ENCODE results near the gene HNRNPA1.
"Not testable (repeated sequence)": the region's sequence is repeated elsewhere in the genome, so short reads cannot be mapped to it uniquely, and the experiment has no call there.

DNA sequence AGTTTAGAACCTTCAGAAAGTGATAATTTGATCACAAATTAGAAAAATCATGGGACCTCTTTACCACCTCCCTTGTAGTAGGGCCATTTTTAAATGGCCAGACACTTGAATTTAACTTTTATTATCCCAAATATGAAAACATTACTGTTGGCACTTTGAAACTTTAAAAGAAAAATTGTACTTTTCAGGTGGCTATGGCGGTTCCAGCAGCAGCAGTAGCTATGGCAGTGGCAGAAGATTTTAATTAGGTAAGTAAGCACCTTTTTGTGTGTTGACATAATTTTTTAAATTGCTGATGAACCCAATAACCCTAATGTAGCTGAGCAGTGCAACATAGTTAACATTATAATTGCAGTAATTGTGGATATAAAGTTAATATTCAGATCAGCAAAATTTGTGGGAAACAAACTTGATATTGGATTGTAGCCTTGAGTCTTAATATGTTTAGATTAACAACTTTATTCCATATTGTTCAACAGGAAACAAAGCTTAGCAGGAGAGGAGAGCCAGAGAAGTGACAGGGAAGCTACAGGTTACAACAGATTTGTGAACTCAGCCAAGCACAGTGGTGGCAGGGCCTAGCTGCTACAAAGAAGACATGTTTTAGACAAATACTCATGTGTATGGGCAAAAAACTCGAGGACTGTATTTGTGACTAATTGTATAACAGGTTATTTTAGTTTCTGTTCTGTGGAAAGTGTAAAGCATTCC, 3.7 kb downstream of the HNRNPA1 start:
- TF ChIP-seq, protein P1, sequence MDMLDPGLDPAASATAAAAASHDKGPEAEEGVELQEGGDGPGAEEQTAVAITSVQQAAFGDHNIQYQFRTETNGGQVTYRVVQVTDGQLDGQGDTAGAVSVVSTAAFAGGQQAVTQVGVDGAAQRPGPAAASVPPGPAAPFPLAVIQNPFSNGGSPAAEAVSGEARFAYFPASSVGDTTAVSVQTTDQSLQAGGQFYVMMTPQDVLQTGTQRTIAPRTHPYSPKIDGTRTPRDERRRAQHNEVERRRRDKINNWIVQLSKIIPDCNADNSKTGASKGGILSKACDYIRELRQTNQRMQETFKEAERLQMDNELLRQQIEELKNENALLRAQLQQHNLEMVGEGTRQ (IDR thresholded peaks at IDR 0.05; ENCODE audit: low read depth, low read length): not testable (repeated sequence)
- TF ChIP-seq MAFK, BHLHE40 (IDR thresholded peaks at IDR 0.05; ENCODE audit: low read depth, low read length): not testable (repeated sequence)
- TF ChIP-seq, protein P2, sequence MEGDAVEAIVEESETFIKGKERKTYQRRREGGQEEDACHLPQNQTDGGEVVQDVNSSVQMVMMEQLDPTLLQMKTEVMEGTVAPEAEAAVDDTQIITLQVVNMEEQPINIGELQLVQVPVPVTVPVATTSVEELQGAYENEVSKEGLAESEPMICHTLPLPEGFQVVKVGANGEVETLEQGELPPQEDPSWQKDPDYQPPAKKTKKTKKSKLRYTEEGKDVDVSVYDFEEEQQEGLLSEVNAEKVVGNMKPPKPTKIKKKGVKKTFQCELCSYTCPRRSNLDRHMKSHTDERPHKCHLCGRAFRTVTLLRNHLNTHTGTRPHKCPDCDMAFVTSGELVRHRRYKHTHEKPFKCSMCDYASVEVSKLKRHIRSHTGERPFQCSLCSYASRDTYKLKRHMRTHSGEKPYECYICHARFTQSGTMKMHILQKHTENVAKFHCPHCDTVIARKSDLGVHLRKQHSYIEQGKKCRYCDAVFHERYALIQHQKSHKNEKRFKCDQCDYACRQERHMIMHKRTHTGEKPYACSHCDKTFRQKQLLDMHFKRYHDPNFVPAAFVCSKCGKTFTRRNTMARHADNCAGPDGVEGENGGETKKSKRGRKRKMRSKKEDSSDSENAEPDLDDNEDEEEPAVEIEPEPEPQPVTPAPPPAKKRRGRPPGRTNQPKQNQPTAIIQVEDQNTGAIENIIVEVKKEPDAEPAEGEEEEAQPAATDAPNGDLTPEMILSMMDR (conservative IDR thresholded peaks at IDR 0.05; ENCODE audit: low read depth, low read length): not testable (repeated sequence)

Measured in IMR-90 (cell line).